Psoas muscle (tissue), 8 donors: ENCODE results near the gene KNSTRN. TPM values are rescaled to one million over a fixed set of nuclear protein-coding genes. Genes with fewer than 3 reads are reported as not detected.
A peak's percentile ranks its signal among the peaks of the same experiment; 100 is the strongest.

Experiments used
- ATAC-seq, 4 donors: fragments of 200-7000 bp; cut with Tn5 transposase; one replicate each; pipeline ENCODE4 v1.9.1; 2020; ENCODE audit warnings: moderate library complexity in 3 of 4, mild to moderate bottlenecking in 2 of 4
- DNase-seq, 2 donors: peaks; one replicate each; pipeline ENCODE4 v3.0.0-alpha.2; 2020
- H3K27ac ChIP-seq: fragments of 200-600 bp; one replicate; pipeline ENCODE4 v1.8.0; 2022
- H3K27me3 ChIP-seq, 3 donors: fragments of 200-600 bp in 1 of 3; one replicate each; pipeline versions ENCODE4 v1.6.1 to v1.8.0; 2013 to 2022; ENCODE audit warnings: low read length in 2 of 3, mild to moderate bottlenecking in 2 of 3, moderate library complexity in 1 of 3; ENCODE audit not compliant: insufficient read depth in 3 of 3
- H3K36me3 ChIP-seq, 2 donors: fragments of 200-600 bp in 1 of 2; one replicate each; pipeline versions ENCODE4 v1.6.1 to v1.8.0; 2013 to 2022; ENCODE audit warnings: low read depth in 1 of 2, mild to moderate bottlenecking in 1 of 2, moderate library complexity in 1 of 2; ENCODE audit not compliant: insufficient read depth in 1 of 2
- H3K4me1 ChIP-seq: fragments of 200-600 bp; one replicate; pipeline ENCODE4 v1.8.0; 2022
- H3K4me3 ChIP-seq: fragments of 200-600 bp; one replicate; pipeline ENCODE4 v1.8.0; 2022; ENCODE audit warnings: mild to moderate bottlenecking
- H3K9me3 ChIP-seq: fragments of 200-600 bp; one replicate; pipeline ENCODE4 v1.8.0; 2022
- WGBS, 3 donors: extraction: QIAGEN DNeasy Blood & Tissue Kit; methylation state at CpG; one replicate each; pipeline versions ENCODE4 v1.1.6 to v1.1.7; 2013; 5-methylcytosine and 5-hydroxymethylcytosine counted together
- intact Hi-C, 2 donors: fragments of 100-400 bp; cut with DNase I; formaldehyde crosslinking; loops; one replicate each; pipeline versions ENCODE4 v1.11.0 to v1.14.2; 2022
- polyA plus RNA-seq, 3 donors: library from polyadenylated mRNA; stranded (reverse); fragments of 200-250 nt; gene quantifications; one replicate each; pipeline ENCODE4 v1.2.3, GENCODE V29; 2013
- total RNA-seq, 4 donors: library from RNA; stranded (reverse); fragmentation: NEBNext Ultra II Directional in 2 of 4; extraction: Animal tissue kit (Norgen Biotek cat#: 25700) in 2 of 4; gene quantifications; one replicate each; pipeline versions ENCODE4 v1.2.1 to v1.2.4, GENCODE V29; 2021 to 2023
- TF ChIP-seq, protein P1 (sequence below): fragments of 200-600 bp; IDR thresholded peaks from one replicate; pipeline ENCODE4 v1.8.0; 2022; ENCODE audit warnings: antibody characterized with exemption
- donor health status: healthy with polysubstance abuse.
- donor health status: DM: no; HTN: no; CAD: no; lungs with moderate emphysema.
- donor health status: Bipolar disorder and iron deficiency.
- donor health status: healthy.
- donor health status: DM: yes; HTN: yes; CAD: no.
- donor health status: DM: no; HTN: no; CAD: no.
- donor health status: DM: no; HTN: no; CAD: no.
- donor health status: DM: yes; HTN: yes; CAD: no.

The KNSTRN gene
- total and polyA plus RNA-seq, 7 donors: 7.7 to 21.5 (median 14.5) TPM

DNA sequence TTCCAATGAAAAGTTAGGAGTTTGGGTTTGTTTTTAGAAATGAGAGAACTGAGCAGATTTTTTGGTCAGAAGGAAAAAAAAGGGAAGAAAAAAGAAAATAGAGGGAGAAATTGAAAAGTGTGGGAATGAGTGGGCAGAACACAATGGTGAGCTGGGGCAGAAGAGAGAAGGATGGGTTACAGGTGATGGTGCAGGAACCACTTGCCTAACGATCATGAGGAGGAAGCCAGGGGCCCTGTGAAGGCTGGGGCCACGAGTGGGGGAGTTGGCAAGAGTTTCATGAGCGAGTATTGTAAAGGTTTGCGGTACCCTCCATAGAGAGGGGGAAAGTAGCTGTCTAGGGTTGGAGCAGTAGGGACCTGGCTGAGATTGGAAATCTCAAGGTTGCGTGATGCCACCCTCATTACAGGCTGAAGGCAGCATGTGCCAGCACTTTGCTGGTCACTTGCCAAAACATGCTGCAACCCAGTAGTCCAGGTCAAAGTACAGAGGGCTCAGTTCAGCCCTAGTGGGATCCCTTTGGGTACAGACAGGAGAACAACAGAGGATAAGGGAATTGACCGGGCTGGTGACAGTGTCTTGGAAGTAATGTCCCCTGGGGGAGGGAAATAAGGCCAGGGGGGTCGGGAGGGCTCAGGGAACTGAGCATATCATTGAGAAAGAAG, 29.7 kb downstream of the KNSTRN start:
- peak in 2 of 4 donors; percentile 42 to 62 for ATAC-seq
- intact Hi-C loops: no loop called here
- no peaks in the 10 kb centered on the region for H3K9me3 ChIP-seq

DNA sequence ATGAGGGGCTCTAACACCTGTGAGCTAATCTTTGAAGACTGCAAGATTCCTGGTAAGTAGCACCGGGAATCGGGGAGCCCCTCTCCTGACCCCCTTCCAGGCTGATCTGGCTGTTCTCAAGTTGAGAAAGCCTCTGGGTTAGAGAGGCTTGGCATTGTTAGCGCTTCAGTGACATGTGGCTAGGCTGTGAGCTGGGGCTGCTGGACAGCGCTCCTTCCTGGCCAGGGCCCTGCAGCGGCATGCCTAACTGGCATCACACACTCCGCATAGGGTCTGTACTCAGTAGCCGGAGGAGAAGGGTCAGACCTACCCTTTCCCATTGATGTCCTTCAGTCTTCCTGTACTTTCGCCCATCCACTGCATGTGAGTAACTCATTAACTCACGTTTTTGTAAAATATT, 30.5 kb downstream of the KNSTRN start:
- intact Hi-C loops: no loop called here
- WGBS, 3 donors: 90 to 93% (median 92%) methylated on average over 9 of the region's 9 CpGs

More for the DNA sequence above, 29.7 kb downstream of the KNSTRN start:
- 72 to 86% (median 72%) methylated on average over 7 of the region's 7 CpGs for WGBS, 3 donors
- Histone ChIP-seq H3K27ac (no peak overlapping the region), H3K4me3 (no peak overlapping the region), H3K36me3 (peaks cover 13 to 97% of the 10 kb centered on the region in 2 donors), H3K27me3 (no peaks in the 10 kb centered on the region), H3K4me1 (no peaks in the 10 kb centered on the region)
- TF ChIP-seq, protein P1, sequence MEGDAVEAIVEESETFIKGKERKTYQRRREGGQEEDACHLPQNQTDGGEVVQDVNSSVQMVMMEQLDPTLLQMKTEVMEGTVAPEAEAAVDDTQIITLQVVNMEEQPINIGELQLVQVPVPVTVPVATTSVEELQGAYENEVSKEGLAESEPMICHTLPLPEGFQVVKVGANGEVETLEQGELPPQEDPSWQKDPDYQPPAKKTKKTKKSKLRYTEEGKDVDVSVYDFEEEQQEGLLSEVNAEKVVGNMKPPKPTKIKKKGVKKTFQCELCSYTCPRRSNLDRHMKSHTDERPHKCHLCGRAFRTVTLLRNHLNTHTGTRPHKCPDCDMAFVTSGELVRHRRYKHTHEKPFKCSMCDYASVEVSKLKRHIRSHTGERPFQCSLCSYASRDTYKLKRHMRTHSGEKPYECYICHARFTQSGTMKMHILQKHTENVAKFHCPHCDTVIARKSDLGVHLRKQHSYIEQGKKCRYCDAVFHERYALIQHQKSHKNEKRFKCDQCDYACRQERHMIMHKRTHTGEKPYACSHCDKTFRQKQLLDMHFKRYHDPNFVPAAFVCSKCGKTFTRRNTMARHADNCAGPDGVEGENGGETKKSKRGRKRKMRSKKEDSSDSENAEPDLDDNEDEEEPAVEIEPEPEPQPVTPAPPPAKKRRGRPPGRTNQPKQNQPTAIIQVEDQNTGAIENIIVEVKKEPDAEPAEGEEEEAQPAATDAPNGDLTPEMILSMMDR: no peak
- no peak for DNase-seq

GRCh38 chr15:40414816-40415215, 32.3 kb downstream of the KNSTRN start:
- Histone ChIP-seq H3K9me3 (no peaks in the 10 kb centered on the region), H3K36me3 (peaks cover 13 to 81% of the 10 kb centered on the region in 2 donors), H3K4me1 (no peaks in the 10 kb centered on the region), H3K4me3 (no peak overlapping the region), H3K27me3 (no peaks in the 10 kb centered on the region), H3K27ac (no peak overlapping the region)
- WGBS, 3 donors: 76 to 90% (median 80%) methylated on average over 7 of the region's 7 CpGs
- no peak for ATAC-seq
- no peak for DNase-seq
- intact Hi-C loops: no loop called here
- TF ChIP-seq, protein P1: no peak

More for the DNA sequence above, 30.5 kb downstream of the KNSTRN start:
- peaks cover 13 to 91% of the 10 kb centered on the region in 2 donors for H3K36me3 ChIP-seq
- no peak for ATAC-seq
- no peaks in the 10 kb centered on the region for H3K9me3 ChIP-seq
- TF ChIP-seq, protein P1: no peak
- no peaks in the 10 kb centered on the region for H3K4me1 ChIP-seq
- H3K27me3 ChIP-seq: no peaks in the 10 kb centered on the region
- H3K27ac ChIP-seq: no peak overlapping the region
- H3K4me3 ChIP-seq: no peak overlapping the region
- DNase-seq: no peak

DNA sequence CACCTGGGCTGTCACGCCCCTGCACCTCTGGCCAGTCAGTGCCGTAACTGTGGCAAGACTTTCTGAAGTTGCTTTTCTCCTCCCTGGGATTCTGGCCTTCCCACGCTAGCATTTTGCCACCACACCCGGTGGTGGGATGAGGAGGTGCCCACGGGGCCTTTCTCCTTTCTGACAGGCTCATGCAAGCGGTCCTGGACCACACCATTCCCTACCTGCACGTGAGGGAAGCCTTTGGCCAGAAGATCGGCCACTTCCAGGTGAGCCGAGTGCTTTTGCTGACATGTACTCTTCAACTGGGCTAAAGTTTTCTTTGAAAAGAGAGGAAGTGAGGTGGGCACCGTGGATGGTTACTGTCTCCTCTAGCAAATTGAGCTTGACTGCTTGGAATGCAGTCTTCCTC, 32.7 kb downstream of the KNSTRN start:
- H3K9me3 ChIP-seq: no peaks in the 10 kb centered on the region
- ATAC-seq: no peak
- peaks cover 13 to 77% of the 10 kb centered on the region in 2 donors for H3K36me3 ChIP-seq
- intact Hi-C loops: no loop called here
- H3K4me1 ChIP-seq: peaks cover 4% of the 10 kb centered on the region
- H3K27ac ChIP-seq: no peak overlapping the region
- no peaks in the 10 kb centered on the region for H3K27me3 ChIP-seq
- no peak for DNase-seq
- TF ChIP-seq, protein P1: no peak
- no peak overlapping the region for H3K4me3 ChIP-seq
- WGBS, 3 donors: 84 to 94% (median 90%) methylated on average over 10 of the region's 10 CpGs

- 90 to 94% (median 91%) methylated on average over 14 of the region's 14 CpGs for WGBS, 3 donors
- no peak for ATAC-seq
- Histone ChIP-seq H3K27ac (no peak overlapping the region), H3K4me3 (no peak overlapping the region), H3K36me3 (peaks cover 9 to 68% of the 10 kb centered on the region in 2 donors), H3K9me3 (no peaks in the 10 kb centered on the region), H3K27me3 (no peaks in the 10 kb centered on the region), H3K4me1 (peaks cover 12% of the 10 kb centered on the region)
- intact Hi-C loops: no loop called here
- DNase-seq: no peak
- TF ChIP-seq, protein P1: no peak
These were observed 33.5 kb downstream of the KNSTRN start for GRCh38 chr15:40416056-40416455.
